CD14-positive monocyte (primary cell): ENCODE results near the gene SSBP4. TPM values are rescaled to one million over a fixed set of nuclear protein-coding genes. Genes with fewer than 3 reads are reported as not detected.
A peak's percentile ranks its signal among the peaks of the same experiment; 100 is the strongest.

ENCODE experiments used
- DNase-seq, 3 donors: peaks; one replicate each; pipeline ENCODE4 v3.0.0-alpha.2; 2011 to 2022
- H2AFZ ChIP-seq: 2 replicates; pipeline ENCODE4 v1.6.0; 2012; ENCODE audit warnings: mild to moderate bottlenecking, low read depth, low read length, inconsistent platforms; ENCODE audit not compliant: insufficient read depth, poor library complexity, severe bottlenecking
- H3K27ac ChIP-seq, 2 donors: 1 replicate in 1 of 2; 2 replicates in 1 of 2; pipeline ENCODE4 v1.5.1; 2012 to 2013; ENCODE audit warnings: low read length in 2 of 2, control low read depth in 1 of 2, inconsistent platforms in 1 of 2, low read depth in 1 of 2, mild to moderate bottlenecking in 1 of 2
- H3K27me3 ChIP-seq, 2 donors: one replicate each; pipeline versions ENCODE4 v1.6.0 to v1.6.1; 2011 to 2013; ENCODE audit warnings: low read length in 2 of 2; ENCODE audit not compliant: control insufficient read depth in 2 of 2, insufficient read depth in 2 of 2
- H3K36me3 ChIP-seq, 2 donors: replicated peaks in 1 of 2; 1 replicate in 1 of 2; 2 replicates in 1 of 2; pipeline versions ENCODE4 v1.5.1 to v1.6.1; 2012 to 2013; ENCODE audit warnings: low read length in 2 of 2, control low read depth in 1 of 2, inconsistent platforms in 1 of 2, mild to moderate bottlenecking in 1 of 2; ENCODE audit not compliant: insufficient read depth in 2 of 2, control insufficient read depth in 1 of 2
- H3K4me1 ChIP-seq, 2 donors: 1 replicate in 1 of 2; 2 replicates in 1 of 2; pipeline versions ENCODE4 v1.5.1 to v1.6.1; 2012 to 2013; ENCODE audit warnings: low read length in 2 of 2, control low read depth in 1 of 2, inconsistent platforms in 1 of 2, mild to moderate bottlenecking in 1 of 2, moderate library complexity in 1 of 2; ENCODE audit not compliant: insufficient read depth in 2 of 2, control insufficient read depth in 1 of 2
- H3K4me2 ChIP-seq: replicated peaks from 2 replicates; pipeline ENCODE3; 2012; ENCODE audit warnings: low read length, moderate library complexity, mild to moderate bottlenecking; ENCODE audit not compliant: poor library complexity, severe bottlenecking; ENCODE audit errors: extremely low read depth
- H3K4me3 ChIP-seq, 3 experiments: fragments of 200-600 bp in 1 of 3; sonication (generic) in 1 of 3; replicated peaks in 1 of 3; 1 replicate in 2 of 3; 2 replicates in 1 of 3; pipeline ENCODE4 v1.5.1; 2011 to 2013; ENCODE audit warnings: low read length in 3 of 3, mild to moderate bottlenecking in 3 of 3, control low read depth in 2 of 3, low read depth in 2 of 3, inconsistent platforms in 1 of 3, moderate library complexity in 1 of 3
- H3K79me2 ChIP-seq: 2 replicates; pipeline ENCODE4 v1.6.0; 2012; ENCODE audit warnings: mild to moderate bottlenecking, control low read depth, inconsistent platforms, low read length, moderate library complexity; ENCODE audit not compliant: insufficient read depth
- H3K9ac ChIP-seq: 2 replicates; pipeline ENCODE4 v1.6.0; 2017; ENCODE audit warnings: low read length, mild to moderate bottlenecking; ENCODE audit not compliant: insufficient read depth, poor library complexity, severe bottlenecking
- H3K9me3 ChIP-seq, 2 donors: replicated peaks in 1 of 2; 1 replicate in 1 of 2; 2 replicates in 1 of 2; pipeline versions ENCODE4 v1.5.1 to v1.6.1; 2012 to 2013; ENCODE audit warnings: low read length in 2 of 2, control low read depth in 1 of 2; ENCODE audit not compliant: control insufficient read depth in 1 of 2, insufficient read depth in 1 of 2
- H4K20me1 ChIP-seq: 2 replicates; pipeline ENCODE4 v1.6.0; 2012; ENCODE audit warnings: mild to moderate bottlenecking, low read length, control low read depth, moderate library complexity; ENCODE audit not compliant: insufficient read depth
- H3K27ac Mint-ChIP-seq, 7 donors: one replicate each; pipeline ENCODE4 v1.8.0; 2020; ENCODE audit warnings: mild to moderate bottlenecking in 7 of 7, mixed read lengths in 7 of 7, moderate library complexity in 6 of 7, inconsistent platforms in 2 of 7
- H3K27me3 Mint-ChIP-seq, 3 donors: one replicate each; pipeline ENCODE4 v1.8.0; 2021 to 2022; ENCODE audit warnings: low read depth in 3 of 3, mild to moderate bottlenecking in 3 of 3, mixed read lengths in 3 of 3, moderate library complexity in 3 of 3, inconsistent platforms in 1 of 3
- H3K36me3 Mint-ChIP-seq, 2 donors: one replicate each; pipeline ENCODE4 v1.8.0; 2020; ENCODE audit warnings: mixed read lengths in 2 of 2, inconsistent platforms in 1 of 2, mild to moderate bottlenecking in 1 of 2
- H3K4me1 Mint-ChIP-seq: one replicate; pipeline ENCODE4 v1.8.0; 2020; ENCODE audit warnings: mild to moderate bottlenecking, mixed read lengths
- H3K4me3 Mint-ChIP-seq, 2 donors: one replicate each; pipeline ENCODE4 v1.8.0; 2020; ENCODE audit warnings: mild to moderate bottlenecking in 2 of 2, mixed read lengths in 2 of 2, moderate library complexity in 1 of 2
- H3K9me3 Mint-ChIP-seq, 7 donors: one replicate each; pipeline ENCODE4 v1.8.0; 2020 to 2022; ENCODE audit warnings: mixed read lengths in 7 of 7, mild to moderate bottlenecking in 6 of 7, moderate library complexity in 6 of 7, inconsistent platforms in 2 of 7
- WGBS: methylation state at CpG from one replicate; pipeline ENCODE4 v1.1.5; 2013; ENCODE audit warnings: missing lambda C conversion rate; ENCODE audit not compliant: insufficient coverage; 5-methylcytosine and 5-hydroxymethylcytosine counted together
- intact Hi-C, 2 donors: fragments of 100-400 bp; cut with micrococcal nuclease; formaldehyde crosslinking; loops; one replicate each; pipeline versions ENCODE4 v1.15.0 to v1.15.1; 2023
- polyA plus RNA-seq, 3 donors: library from polyadenylated mRNA; depleted of rRNA in 1 of 3; unstranded in 2 of 3; stranded (reverse) in 1 of 3; fragments of 300-500 nt in 2 of 3; fragments of >200 nt in 1 of 3; fragmentation: Illumina TruSeq in 2 of 3; gene quantifications; 1 replicate in 2 of 3; 2 replicates in 1 of 3; pipeline ENCODE4 v1.2.3, GENCODE V29; 2012 to 2021
- TF ChIP-seq, protein P1 (sequence below): fragments of 200-600 bp; IDR thresholded peaks from one replicate; pipeline ENCODE4 v1.8.0; 2022; ENCODE audit warnings: antibody characterized with exemption, mild to moderate bottlenecking

SSBP4 gene
- polyA plus RNA-seq, 3 donors: 38.5 to 74.5 (median 48.3) TPM

DNA sequence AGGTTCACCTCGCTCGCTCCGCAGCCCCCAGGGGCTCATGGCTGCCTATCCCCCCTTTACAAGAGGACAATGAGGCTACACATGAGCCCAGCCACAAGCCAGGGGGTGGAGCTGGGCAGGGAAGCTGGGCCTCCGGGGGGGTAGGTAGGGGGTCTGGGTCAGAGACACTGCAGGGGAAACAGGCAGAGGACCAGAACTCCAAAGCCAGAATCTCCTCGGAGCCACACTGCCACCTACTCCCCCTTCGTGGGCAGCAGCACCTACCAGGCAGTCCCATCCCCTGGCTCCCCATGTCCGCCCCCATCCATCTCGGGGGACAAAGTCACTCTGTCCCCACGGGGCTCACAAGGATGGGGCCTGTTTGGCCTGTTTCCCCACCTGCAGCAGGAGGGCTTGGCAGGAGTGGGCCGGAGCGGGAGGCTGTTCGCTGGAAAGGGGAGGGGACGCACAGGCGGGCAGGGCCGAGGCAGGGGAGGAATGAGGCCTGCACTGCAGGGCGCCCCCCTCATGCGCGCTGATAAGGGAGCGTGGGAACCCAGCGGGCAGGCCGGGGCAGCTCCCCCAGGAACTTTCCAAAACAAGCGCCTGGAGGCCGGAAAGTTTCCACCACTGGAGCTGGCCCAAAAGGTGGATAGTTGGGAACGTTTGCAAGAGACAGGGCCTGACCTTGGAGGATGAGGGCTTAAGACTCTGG is 19.3 kb downstream of the SSBP4 start:
- Histone ChIP-seq H3K36me3 (peaks cover 8 to 9% of the 10 kb centered on the region in 2 donors), H3K79me2 (no peaks in the 10 kb centered on the region), H3K4me1 (peaks cover 19 to 33% of the 10 kb centered on the region in 2 donors), H4K20me1 (peaks cover 86% of the 10 kb centered on the region), H3K9me3 (no peaks in the 10 kb centered on the region), H3K27ac (no peak overlapping the region), H2AFZ (no peak overlapping the region), H3K4me2 (peak overlapping the region; percentile 78), H3K4me3 (peak overlapping the region in 1 of 3 experiments; percentile 69), H3K9ac (no peak overlapping the region), H3K27me3 (peaks cover 0 to 40% of the 10 kb centered on the region in 2 donors)
- Mint-ChIP-seq H3K36me3 (peaks cover 11 to 22% of the 10 kb centered on the region in 2 donors), H3K27me3 (peaks cover 22 to 63% (median 44%) of the 10 kb centered on the region in 3 donors), H3K27ac (no peak overlapping the region), H3K4me3 (peak overlapping the region in 1 of 2 donors; percentile 75), H3K9me3 (peaks cover 0 to 8% (median 0%) of the 10 kb centered on the region in 7 donors), H3K4me1 (peaks cover 31% of the 10 kb centered on the region)
- TF ChIP-seq, protein P1, sequence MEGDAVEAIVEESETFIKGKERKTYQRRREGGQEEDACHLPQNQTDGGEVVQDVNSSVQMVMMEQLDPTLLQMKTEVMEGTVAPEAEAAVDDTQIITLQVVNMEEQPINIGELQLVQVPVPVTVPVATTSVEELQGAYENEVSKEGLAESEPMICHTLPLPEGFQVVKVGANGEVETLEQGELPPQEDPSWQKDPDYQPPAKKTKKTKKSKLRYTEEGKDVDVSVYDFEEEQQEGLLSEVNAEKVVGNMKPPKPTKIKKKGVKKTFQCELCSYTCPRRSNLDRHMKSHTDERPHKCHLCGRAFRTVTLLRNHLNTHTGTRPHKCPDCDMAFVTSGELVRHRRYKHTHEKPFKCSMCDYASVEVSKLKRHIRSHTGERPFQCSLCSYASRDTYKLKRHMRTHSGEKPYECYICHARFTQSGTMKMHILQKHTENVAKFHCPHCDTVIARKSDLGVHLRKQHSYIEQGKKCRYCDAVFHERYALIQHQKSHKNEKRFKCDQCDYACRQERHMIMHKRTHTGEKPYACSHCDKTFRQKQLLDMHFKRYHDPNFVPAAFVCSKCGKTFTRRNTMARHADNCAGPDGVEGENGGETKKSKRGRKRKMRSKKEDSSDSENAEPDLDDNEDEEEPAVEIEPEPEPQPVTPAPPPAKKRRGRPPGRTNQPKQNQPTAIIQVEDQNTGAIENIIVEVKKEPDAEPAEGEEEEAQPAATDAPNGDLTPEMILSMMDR: no peak
- intact Hi-C loops: no loop called here
- WGBS: 48% methylated on average over 19 of the region's 24 CpGs
- no peak for DNase-seq

DNA sequence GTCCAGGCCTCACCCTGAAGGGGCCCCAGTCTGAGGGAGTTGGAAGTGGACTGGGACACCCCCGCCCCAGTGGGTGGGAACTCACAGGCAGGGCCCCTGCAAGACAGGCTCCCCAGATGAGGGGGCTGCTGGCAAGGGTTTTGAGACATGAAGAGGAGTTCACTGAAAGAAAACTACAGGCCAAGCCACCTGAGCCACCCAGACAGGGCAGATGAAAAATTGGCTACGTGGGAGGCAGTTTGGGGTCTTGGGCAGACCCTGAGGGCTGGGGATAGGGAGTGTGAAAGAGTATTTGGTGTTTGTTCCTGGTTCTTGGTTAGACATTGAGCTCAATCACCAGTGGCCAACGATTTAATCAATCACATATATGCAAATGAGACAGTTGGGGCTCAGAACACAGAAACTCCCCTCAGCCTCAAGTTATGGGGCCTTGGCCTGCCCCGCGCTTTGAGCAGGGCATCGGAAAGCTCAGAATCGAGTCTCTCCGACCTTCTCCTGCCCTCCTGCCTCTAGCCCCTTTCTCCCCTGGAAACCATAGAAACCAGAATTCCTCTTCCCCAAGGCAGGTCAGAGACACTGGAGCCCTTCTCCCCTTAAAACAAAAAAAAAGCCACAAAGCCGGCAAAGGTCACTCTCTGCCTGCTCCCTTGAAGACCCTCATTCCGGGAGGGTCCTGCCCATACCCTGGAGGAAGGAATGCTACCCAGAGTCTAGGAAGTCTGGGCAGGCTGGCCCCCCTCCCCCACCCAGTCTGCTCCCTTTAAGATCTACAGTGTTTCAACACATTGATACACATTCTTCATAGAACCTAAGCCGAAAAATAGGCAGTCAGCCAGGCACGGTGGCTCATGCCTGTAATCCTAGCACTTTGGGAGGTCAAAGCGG is 20.1 kb downstream of the SSBP4 start:
- Mint-ChIP-seq H3K4me3 (peak overlapping the region in 1 of 2 donors; percentile 28), H3K4me1 (peaks cover 31% of the 10 kb centered on the region), H3K27ac (no peak overlapping the region), H3K36me3 (peaks cover 19 to 29% of the 10 kb centered on the region in 2 donors), H3K27me3 (peaks cover 20 to 57% (median 41%) of the 10 kb centered on the region in 3 donors), H3K9me3 (peaks cover 0 to 8% (median 0%) of the 10 kb centered on the region in 7 donors)
- WGBS: 75% methylated on average over 9 of the region's 13 CpGs
- H3K36me3 ChIP-seq: peaks cover 16 to 17% of the 10 kb centered on the region in 2 donors
- peaks cover 19 to 27% of the 10 kb centered on the region in 2 donors for H3K4me1 ChIP-seq
- H3K79me2 ChIP-seq: no peaks in the 10 kb centered on the region
- no peak overlapping the region for H2AFZ ChIP-seq
- H3K9ac ChIP-seq: no peak overlapping the region
- intact Hi-C loops: no loop called here
- no peak overlapping the region for H3K27ac ChIP-seq
- H3K4me3 ChIP-seq: no peak overlapping the region
- TF ChIP-seq, protein P1: no peak
- no peak for DNase-seq
- H4K20me1 ChIP-seq: peaks cover 89% of the 10 kb centered on the region
- H3K4me2 ChIP-seq: no peak overlapping the region
- no peaks in the 10 kb centered on the region for H3K9me3 ChIP-seq
- H3K27me3 ChIP-seq: peaks cover 0 to 36% of the 10 kb centered on the region in 2 donors
